Measurements from ENCODE around the gene NCOA5.

Gene NCOA5

GRCh38 chr20:46035713-46036112 is 54.0 kb downstream of the NCOA5 start:
- DNase-seq (ENCODE audit: low read depth): no peak

- DNase-seq (ENCODE audit: low read depth): no peak
Observed at GRCh38 chr20:46035253-46035652, 54.5 kb downstream of the NCOA5 start.

GRCh38 chr20:46034039-46034438 is 55.7 kb downstream of the NCOA5 start:
- DNase-seq (ENCODE audit: low read depth): no peak

- DNase-seq (ENCODE audit: low read depth): no peak
Observed at GRCh38 chr20:46031701-46032254, 58.0 kb downstream of the NCOA5 start.

GRCh38 chr20:46031014-46031569 is 58.7 kb downstream of the NCOA5 start:
- no peak for DNase-seq (ENCODE audit: low read depth)

- no peak for DNase-seq (ENCODE audit: low read depth)
Observed at GRCh38 chr20:46030284-46031013, 59.3 kb downstream of the NCOA5 start.

- no peak for DNase-seq (ENCODE audit: low read depth)
Observed at GRCh38 chr20:46028772-46029371, 60.9 kb downstream of the NCOA5 start, which contains the start of gene SLC12A5. Gene SLC12A5 (plus strand): TSS chr20:46029215. CDS start chr20:46029345, 130 bp downstream.

GRCh38 chr20:46028110-46028509 is 61.7 kb downstream of the NCOA5 start:
- no peak for DNase-seq (ENCODE audit: low read depth)

GRCh38 chr20:46027245-46027853 is 62.4 kb downstream of the NCOA5 start:
- no peak for DNase-seq (ENCODE audit: low read depth)

GRCh38 chr20:46025376-46025783 is 64.4 kb downstream of the NCOA5 start:
- DNase-seq (ENCODE audit: low read depth): no peak

GRCh38 chr20:46023999-46024398 is 65.8 kb downstream of the NCOA5 start:
- DNase-seq (ENCODE audit: low read depth): no peak

- DNase-seq (ENCODE audit: low read depth): no peak
Observed at GRCh38 chr20:46023148-46023484, 66.6 kb downstream of the NCOA5 start.

- DNase-seq (ENCODE audit: low read depth): peak; percentile 71
Observed at GRCh38 chr20:46022411-46023147, 67.2 kb downstream of the NCOA5 start.

GRCh38 chr20:46021361-46022359 is 68.1 kb downstream of the NCOA5 start:
- DNase-seq (ENCODE audit: low read depth): no peak

- no peak for DNase-seq (ENCODE audit: low read depth)
Observed at GRCh38 chr20:46020555-46020954, 69.2 kb downstream of the NCOA5 start.

- DNase-seq (ENCODE audit: low read depth): no peak
Observed at GRCh38 chr20:46018611-46019010, 71.2 kb downstream of the NCOA5 start.

GRCh38 chr20:46018112-46018511 is 71.7 kb downstream of the NCOA5 start:
- no peak for DNase-seq (ENCODE audit: low read depth)

GRCh38 chr20:46017272-46017671 is 72.5 kb downstream of the NCOA5 start:
- DNase-seq (ENCODE audit: low read depth): no peak

- DNase-seq (ENCODE audit: low read depth): no peak
Observed at GRCh38 chr20:46014517-46015396, 75.0 kb downstream of the NCOA5 start.

Measured in stimulated activated CD8-positive, alpha-beta memory T cell treated with anti-CD3 and anti-CD28 coated beads, Interleukin-15, amount 100 ng/mL, for 24 hours (primary cell).